NCI-H510A (cell line): ENCODE measurements around the gene CELSR1.
"Not testable (repeated sequence)": the region's sequence is repeated elsewhere in the genome, so short reads cannot be mapped to it uniquely, and the experiment has no call there.

Experiments
- DNase-seq: peaks from one replicate; lab custom pipeline; 2025; lab: John Stamatoyannopoulos, UW

Gene CELSR1

DNA sequence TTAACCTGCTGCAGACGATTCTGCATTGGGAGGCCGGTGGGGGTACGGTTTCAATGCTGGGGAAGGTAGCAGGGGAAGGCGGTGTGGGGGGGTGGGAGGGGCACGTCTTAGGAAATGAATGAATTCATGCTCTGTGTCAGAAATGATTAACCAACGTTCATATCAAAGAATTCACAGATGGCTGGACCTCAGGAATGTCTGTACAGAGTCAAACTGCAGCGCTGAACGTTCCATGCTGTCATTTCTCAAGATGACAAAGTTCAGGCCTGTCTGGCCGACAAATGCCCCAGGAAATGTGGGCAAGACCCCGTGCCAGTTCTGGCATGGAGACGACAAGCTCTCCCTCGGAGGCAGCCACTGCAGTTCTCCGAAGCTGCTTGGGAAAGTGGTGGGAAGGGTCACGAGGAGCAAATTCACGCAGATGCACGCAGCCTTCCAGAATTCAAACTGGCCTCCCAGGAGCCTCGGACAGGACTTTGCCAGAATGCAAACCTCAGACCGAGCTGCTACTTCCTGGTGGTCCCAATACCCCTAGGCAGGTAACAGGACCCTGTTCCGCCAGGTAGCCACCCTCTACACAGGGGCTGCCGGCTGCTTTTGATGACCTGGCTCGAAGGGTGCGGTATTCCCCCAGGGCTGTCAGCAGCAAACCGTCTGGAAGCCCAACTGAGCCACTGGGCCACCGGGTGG lies 120.4 kb downstream of the CELSR1 start:
- no peak for DNase-seq

DNA sequence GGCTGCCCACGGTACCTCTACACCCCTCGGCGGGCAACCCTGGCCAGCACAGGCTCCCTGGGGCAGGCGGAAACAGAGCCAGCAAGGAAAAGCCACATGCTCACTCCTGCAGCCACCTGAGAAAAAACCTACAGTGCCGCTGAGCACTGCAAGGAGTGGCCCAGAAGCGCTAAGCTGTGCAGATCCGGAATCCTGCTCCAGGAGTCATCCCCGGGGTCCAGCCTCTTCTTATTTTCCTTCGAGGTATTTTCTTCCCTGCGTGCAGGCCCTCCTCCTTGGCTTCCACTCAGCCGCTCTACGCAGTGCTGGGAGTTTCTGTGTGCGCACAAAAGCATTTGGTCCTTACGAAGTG lies 120.9 kb downstream of the CELSR1 start:
- DNase-seq, result no peak

DNA sequence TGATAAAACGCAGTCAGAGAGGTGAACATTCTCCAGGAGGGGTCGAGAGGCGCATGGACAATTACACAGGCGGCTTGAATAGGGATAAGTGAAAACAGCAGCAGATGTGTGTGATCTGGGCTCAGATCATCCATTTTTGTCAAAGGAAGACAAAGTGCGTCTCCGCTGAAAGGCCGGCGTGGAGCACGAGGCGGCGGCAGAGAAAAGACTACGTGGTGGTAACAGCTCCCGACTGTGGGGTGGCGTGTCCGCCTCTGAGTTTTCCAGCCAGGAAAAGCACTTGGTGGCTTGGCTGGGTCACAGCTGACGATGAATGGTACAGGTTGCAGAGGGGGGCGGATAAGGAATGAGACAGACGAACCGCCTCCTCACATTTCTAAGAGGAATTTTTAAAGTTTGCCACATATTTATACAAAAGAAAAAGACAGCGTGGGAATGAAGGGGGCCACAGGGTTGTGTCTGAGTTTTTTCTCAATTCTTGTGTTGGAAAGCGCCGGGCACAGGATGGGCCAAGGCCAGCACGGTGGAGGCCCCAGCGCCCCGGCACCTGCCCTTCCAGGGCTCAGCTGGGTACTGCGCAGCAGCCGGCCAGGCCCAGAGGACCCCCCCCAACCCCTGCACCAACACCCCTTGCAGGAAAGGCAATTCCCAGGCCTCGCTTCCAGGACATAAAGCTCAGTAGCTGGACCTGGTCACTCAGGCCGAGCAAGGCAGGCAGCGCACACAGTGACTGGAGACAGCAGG lies 121.5 kb downstream of the CELSR1 start:
- no peak for DNase-seq

DNA sequence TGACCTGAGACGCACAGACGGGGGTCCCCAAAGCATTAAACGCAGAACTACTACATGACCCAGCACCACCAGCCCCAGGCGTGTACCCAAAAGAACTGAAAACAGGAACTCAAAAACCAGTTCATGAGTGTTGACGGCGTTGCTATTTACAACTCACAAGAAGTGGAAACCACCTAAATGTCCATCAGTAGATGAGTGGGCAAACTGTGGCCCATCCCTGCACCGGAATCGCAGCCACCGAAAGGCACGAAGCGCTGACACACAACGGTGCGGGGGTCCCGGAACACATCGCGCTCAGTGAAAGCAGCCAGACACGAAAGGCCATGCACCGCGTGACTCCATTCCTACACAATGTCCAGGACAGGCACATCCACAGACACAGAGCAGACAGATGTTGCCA lies 122.7 kb downstream of the CELSR1 start:
- DNase-seq, result no peak

DNA sequence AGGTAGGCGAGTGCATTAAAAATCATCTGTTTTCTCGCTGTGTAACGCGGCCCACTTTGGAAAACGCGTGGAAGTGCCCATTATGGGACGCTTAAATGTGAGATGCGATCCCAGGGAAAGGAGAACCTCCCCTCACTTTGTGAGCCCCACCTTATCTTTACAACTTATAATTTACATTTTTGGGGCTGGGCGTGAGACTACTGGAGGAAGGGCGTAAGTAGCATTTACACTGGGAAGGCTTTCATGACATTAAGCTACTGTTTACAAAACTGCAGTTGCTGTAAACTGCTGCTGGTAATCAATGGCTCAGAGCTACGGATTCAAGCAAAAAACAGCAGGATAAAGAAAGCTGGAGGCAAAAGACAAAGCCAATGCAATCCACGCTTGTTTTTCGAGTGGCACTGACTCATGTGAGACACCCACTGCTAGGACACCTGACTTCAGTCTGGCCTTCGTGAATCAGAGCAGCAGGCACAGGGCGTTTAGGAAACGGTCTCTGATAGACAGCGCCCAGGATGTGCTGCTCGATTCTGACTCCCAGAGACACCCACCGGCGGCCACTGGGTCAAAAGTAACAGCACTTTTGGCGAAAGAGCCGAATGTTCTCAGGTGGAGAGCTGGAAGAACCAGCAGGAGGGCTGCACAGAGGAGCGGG lies 123.6 kb downstream of the CELSR1 start:
- DNase-seq, result no peak

DNA sequence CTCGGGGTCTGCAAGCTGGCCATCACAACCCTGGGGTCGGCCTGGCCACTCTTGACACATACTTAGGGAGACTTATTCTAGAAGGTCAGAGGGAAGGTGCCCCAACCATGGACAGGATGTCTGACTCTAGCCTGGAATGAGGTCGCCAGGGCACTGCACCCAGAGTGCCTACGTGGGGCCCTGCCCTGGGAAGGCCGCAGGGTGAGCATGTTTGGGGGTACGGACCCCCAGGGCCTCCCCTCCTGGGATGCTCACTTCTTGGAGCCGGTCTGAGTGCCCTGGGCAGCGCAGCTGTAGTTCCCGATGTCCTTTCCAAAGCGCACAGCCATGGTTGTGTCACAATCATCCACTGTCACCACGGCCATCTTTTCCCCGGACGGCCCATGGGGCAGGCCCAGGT lies 126.1 kb downstream of the CELSR1 start:
- no peak for DNase-seq

DNA sequence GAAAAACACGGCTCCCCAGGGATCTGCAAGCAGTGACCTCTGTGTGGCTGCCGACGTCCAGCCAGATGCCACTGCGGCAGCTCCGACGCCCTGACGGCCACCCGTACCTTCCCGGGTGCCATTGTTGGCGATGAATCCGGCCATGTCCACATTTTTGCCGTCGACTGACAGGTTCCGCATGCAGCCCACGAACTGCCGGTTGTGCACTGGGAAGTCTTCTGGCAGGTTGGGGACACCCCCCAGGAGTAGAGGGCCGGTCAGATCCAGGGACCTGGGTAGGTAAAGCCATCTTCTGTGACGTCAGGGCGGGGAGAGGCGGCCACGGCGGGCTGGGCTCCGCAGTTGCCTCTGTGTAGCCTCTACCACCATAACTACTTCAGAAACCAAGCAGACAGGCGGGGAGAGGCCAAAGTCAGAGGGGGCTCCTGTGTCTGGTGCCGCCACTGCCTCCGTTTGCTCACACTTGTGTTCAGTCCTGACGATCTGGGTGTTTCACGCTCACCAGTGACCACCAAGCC lies 127.1 kb downstream of the CELSR1 start:
- no peak for DNase-seq

DNA sequence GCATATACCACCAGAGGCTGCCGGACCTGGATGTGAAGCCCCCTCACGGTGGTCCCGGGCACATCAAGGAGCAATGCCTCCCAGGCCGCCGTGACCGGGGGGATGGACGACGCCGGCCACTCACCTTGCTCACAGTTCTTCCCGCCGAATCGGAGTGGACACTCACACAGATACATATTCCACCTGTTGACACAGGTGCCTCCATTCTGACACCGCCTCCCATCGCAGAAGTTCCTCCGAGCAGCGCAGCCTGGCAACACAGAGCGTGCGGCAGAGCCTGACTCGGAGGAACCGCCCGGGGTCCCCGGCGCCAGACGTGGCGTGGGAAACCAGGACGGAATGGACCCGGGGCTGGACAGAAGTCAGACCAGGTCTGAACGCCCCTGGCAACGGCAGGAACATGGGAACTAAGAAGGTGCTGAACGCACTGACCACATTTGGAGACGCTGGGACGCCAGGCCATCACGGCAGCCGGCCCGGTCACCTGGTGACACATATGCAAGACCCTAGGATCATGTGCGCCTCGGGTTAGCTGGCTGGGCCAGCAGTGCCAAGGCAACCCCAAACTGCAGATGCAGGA lies 127.7 kb downstream of the CELSR1 start:
- no peak for DNase-seq

DNA sequence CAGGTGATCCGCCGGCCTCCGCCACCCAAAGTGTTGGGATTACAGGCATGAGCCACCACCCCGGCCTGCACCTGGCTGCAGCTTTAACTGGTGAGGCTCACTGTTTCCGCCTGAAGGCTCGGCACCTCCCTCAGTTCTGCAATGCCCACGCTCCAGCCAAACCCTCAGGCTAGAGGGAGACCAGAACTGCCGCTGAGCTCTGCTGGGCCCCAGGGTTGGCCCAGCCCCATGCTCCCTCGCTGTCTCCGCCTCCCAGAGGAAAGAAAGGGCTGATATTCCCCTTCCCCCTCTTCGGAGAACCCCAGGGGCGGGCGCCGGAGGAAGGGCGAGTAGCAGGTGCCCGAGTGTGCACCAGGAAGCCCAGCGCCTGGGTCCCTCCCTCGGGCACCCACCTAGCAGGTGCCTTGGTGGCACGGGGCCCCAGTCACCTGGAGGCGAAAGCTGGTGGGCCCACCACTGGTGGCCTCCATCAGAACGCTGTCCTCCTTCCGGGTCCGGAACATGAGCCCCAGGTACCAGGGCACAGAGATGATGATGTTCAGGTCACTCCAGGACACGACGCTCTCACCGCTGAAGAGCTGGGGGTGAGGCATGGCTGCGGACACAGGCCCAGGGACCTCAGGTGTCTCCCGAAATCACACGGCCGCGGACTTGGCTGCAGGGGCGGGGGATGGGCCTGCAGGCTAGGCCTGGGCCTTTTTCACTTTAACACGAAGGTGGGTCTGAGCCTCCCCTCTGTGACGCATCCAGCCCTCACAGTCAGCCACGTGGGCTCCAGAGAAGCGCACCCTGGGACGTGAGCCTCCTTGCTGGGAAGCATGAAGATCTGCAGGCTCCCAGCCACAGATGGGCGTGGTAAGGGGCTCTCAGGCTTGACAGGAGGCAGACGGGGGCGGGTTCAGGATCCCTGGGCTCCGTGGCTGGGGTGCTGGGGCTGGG lies 128.6 kb downstream of the CELSR1 start:
- DNase-seq, result no peak

DNA sequence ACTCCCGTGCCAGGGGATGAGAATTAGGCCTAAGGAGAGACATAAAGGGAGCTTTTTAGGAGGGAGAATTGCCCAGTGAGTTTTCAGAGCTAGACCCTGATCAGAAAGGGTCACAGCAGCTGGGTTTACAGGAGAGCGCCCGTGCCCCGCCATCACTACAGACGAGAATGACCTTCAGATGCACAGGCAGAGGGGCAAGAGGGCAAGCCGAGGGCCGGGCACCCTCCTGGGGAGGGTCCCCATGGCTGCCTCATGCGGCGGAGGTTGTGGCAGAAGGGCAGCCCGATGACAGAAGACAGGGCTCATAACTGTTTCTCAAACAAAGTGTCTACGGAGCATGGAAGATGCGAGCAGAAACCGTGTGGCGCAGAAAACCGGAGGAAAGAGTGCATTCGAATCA lies 129.7 kb downstream of the CELSR1 start:
- DNase-seq, result no peak

DNA sequence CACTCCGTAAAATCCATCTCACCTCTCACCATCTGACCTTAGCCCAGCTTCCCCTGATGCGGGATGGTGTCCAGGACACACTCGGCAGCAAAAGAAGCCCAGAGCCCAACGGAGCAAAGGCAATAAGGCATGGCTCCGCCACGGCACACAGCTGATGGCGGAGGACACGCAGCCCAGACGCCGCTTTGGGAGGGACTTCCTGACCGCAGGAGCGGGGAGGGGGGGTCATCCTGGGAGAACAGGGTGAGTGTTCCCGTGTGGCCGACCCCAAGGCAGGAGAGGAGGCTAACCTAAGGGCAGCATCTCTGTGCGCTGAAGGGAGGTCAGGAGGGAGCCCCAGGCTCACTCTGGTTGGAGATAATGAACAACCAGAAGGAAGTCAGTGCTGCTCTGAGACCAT lies 130.6 kb downstream of the CELSR1 start:
- no peak for DNase-seq

DNA sequence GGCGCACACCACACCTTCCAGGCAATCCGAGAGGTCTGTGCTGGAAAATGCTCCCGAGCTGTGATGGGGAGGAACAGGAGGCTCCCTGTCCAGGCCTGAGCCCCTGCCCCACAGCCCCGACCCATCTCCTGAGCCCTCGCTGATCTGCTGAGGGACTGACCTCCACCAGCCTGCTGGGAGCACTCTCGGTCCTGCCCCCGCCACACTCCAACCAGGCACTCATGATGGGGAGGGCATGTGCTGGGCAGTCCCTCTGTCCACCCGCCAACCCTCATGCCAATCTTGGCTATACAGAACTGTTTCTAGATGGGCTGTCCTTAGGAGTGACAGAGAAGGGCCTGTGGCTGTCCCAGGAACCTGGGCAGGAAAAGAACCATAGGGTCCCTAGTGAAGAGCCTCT lies 131.1 kb downstream of the CELSR1 start:
- no peak for DNase-seq

DNA sequence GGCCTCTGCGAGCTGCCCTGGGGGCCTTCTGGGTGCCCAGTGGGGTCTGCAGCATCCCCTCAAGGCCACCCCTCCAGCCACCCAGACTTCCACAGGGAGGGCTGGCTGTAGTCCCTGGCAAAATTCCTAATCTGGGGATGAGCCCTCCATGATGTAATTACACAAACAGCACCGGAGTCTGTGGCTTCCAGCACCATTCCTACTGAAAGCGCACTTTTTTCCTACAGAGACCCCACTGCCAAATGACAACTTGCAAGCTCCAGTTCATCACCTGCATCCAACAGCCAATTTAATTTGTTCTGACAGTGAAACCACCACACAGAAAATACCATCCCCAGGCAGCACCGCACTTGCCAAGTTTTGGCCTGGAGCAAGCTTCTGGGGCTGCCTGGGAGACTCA lies 131.5 kb downstream of the CELSR1 start:
- no peak for DNase-seq

DNA sequence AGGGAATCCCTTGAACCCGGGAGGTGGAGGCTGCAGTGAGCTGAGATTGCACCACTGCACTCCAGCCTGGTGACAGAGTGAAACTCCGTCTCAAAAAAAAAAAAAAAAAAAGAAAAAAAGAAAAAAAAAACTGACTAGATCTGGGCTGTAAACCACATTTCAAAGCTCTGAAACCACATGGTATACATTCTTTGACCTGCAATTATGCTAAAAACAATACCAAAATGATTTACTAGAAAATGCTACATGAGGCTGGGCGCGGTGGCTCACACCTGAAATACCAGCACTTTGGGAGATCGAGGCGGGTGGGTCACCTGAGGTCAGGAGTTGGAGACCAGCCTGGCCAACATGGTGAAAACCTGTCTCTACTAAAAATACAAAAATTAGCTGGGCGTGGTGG lies 133.5 kb downstream of the CELSR1 start:
- not testable (repeated sequence) for DNase-seq

DNA sequence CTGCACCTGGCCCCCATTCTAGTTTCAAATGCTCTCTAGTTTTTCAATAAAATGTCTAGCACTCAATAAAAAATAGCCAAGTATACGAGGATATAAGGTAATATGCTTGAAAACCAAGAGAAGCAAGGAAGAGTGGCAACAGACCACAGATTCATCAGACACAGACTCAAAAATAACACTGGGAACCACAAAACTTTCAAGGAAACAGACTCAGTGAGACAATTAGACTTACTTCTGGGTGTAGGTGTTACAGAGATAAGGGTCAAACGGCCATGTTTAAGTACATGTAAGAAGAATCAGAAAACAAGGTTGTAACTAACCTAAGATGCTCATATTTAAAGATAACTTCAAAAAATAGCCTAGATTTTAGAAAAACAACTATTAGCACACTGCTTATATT lies 134.9 kb downstream of the CELSR1 start:
- DNase-seq, result no peak

DNA sequence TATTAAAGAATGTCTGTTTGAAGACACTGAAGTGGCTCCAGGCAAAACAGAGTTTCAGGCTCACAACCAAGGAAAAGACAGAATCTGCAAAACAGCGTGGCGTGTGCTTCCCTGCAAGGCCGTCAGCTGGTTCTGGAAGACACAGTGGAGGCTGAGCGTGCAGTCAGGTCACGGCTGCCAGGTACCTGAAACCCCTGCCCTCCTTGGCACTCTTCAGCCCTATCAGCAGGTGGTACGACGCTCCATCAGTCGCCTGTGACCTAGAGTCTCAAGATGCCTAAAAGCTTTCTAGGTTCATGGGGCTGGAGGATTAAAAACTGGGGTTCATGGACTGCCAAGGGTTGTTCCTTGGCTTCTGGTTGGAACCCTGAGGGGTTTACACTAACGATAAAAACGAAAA lies 136.1 kb downstream of the CELSR1 start:
- no peak for DNase-seq

DNA sequence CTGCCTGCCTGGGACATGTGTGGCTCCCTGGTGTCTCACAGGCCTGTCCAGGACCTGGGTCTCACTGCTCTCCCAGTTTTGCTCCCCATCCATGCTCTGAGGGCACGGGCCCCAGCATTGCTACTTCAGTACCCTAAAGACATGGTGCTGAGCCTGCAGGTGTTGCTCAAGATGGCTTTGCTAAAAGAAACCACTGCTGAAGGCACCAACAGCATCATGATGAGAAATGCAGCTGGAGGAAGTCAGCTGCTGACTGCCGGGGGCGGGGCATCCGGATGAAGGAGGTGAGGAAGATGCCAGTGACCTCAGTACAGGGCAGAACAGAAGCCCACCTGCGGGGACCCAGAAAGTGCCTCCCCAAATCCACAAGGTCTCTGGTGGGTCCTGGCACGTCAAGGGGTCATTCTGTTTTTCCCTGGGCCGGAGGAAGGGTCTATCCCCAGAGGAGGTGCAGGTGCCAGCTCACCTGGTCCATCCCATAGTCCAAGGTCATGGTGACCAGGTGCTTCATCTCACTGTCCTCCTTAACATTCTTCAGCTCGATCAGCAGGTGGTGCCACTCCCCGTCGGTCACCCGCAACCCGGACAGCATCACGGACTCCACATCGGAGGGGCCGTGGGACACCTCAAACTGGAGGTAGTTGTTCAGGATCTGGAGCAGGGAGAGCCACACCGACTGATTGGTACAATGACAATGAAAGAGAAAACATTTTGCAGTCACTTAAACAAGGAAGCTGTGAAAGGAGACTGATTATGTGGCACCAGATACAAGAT lies 138.0 kb downstream of the CELSR1 start:
- DNase-seq, result no peak

DNA sequence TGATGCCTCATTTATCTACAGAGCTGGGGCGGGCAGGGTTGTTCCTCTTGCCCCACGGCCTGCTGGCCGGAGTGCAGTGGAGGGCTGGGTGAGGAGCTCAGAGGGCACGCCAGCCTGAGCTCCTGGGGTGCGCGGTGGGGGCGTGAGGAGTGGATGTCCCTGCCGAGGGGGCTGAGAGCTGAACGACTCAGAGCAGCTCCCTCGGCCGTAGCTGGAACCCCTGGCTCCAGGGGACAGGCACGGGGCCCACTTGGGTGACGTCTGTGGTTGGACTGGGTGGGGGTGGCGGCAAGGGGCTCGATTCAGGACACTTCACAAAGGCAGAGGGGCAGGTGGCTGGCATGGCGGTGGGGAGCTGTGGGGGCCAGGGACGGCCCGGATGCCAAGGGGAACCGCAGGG lies 139.5 kb downstream of the CELSR1 start:
- DNase-seq, result no peak

DNA sequence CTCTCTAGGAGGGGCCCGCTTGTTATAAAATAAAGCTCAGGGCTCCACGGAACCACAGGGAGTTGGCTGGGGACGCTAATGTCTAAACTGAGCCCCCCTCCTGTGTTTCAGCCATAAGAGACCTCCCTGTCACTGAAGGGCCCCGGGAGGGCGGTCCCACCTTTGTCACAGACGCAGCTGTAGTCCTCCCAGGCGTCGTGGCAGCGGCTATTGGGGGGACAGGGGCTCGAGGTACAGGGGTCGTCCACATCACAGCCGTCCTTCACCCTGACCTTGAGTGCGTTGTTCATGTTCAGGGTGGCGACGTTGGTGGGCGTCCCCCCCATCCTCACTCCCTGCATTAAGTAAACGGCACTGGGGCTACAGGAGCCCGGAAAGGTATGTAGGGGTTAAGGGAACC lies 139.9 kb downstream of the CELSR1 start:
- DNase-seq, result no peak

DNA sequence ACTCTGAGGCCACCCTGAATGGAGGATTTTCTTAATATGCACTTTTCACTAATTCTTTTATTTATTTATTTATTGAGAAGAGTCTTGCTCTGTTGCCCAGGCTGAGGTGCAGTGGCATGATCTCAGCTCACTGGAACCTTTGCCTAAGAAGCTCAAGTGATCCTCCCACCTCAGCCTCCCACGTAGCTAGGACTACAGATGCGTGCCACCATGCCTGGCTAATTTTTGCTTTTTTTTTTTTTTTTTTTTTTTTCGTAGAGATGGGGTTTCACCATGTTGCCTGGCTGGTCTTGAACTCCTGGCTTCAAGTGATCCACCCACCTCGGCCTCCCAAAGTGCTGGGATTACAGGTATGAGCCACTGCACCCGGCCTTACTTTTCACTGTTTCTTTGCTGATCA lies 140.4 kb downstream of the CELSR1 start:
- not testable (repeated sequence) for DNase-seq

DNA sequence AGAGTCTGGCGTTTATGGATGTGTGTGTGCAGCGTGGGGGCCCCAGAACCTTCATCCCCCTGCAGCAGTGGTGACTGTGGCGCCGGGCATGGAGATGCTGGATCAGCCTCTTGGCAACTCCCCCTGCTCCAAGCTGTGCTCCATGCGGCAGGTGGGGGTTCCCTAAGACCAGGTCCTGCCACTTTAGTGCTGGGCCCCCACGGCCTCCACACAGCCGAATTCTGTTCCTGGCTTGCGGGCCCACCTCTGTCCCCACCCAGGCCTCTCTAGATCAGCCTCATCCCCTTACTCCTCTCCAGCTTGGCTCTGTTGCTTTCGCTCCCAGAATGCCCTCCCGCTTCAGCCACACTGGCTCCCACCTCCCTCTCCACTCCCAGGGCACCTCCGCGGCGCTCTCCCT lies 142.3 kb downstream of the CELSR1 start:
- no peak for DNase-seq
